Liver (tissue), 9 donors: ENCODE measurements around the gene PLA2G4B. TPM values are rescaled to one million over a fixed set of nuclear protein-coding genes. Genes with fewer than 3 reads are reported as not detected.

ENCODE experiments used
- DNase-seq: peaks from one replicate; pipeline ENCODE4 v3.0.0-alpha.2; 2017; ENCODE audit warnings: low spot score
- H3K27ac ChIP-seq, 2 donors: one replicate each; pipeline ENCODE4 v1.7.0; 2013; ENCODE audit warnings: inconsistent platforms in 2 of 2, low read length in 2 of 2, control low read depth in 1 of 2, low read depth in 1 of 2, mild to moderate bottlenecking in 1 of 2
- H3K27me3 ChIP-seq, 4 donors: one replicate each; pipeline versions ENCODE4 v1.6.1 to v1.7.0; 2013; ENCODE audit warnings: low read length in 3 of 4, inconsistent platforms in 1 of 4, mild to moderate bottlenecking in 1 of 4, moderate library complexity in 1 of 4; ENCODE audit not compliant: control insufficient read depth in 4 of 4, insufficient read depth in 4 of 4
- H3K36me3 ChIP-seq, 4 donors: one replicate each; pipeline versions ENCODE4 v1.6.1 to v1.7.0; 2013; ENCODE audit warnings: low read length in 3 of 4, mild to moderate bottlenecking in 3 of 4, low read depth in 1 of 4, moderate library complexity in 1 of 4; ENCODE audit not compliant: control insufficient read depth in 4 of 4, insufficient read depth in 3 of 4
- H3K4me1 ChIP-seq, 4 donors: one replicate each; pipeline versions ENCODE4 v1.6.1 to v1.7.0; 2013; ENCODE audit warnings: low read length in 3 of 4, mild to moderate bottlenecking in 3 of 4, moderate library complexity in 1 of 4; ENCODE audit not compliant: control insufficient read depth in 4 of 4, insufficient read depth in 4 of 4
- H3K4me3 ChIP-seq, 3 donors: one replicate each; pipeline versions ENCODE4 v1.6.1 to v1.7.0; 2013; ENCODE audit warnings: low read length in 3 of 3, control low read depth in 1 of 3, low read depth in 1 of 3, mild to moderate bottlenecking in 1 of 3
- H3K9ac ChIP-seq, 2 donors: one replicate each; pipeline ENCODE4 v1.7.0; 2013; ENCODE audit warnings: low read length in 2 of 2, mild to moderate bottlenecking in 2 of 2, moderate library complexity in 2 of 2, control low read depth in 1 of 2, low read depth in 1 of 2
- H3K9me3 ChIP-seq, 4 donors: one replicate each; pipeline versions ENCODE4 v1.6.1 to v1.7.0; 2013; ENCODE audit warnings: low read length in 3 of 4; ENCODE audit not compliant: control insufficient read depth in 4 of 4
- ATF3 ChIP-seq: IDR thresholded peaks from 2 replicates; pipeline ENCODE4 v1.6.1; 2016; ENCODE audit warnings: antibody characterized with exemption
- CTCF ChIP-seq: fragments of 150-350 bp; IDR thresholded peaks from 2 replicates; pipeline ENCODE4 v1.5.1; 2017; ENCODE audit warnings: improper control_type of control experiment, low read depth, low read length; ENCODE audit not compliant: missing input control
- EGR1 ChIP-seq, 2 donors: IDR thresholded peaks; 2 replicates each; pipeline ENCODE4 v1.6.1; 2016 to 2018; ENCODE audit warnings: antibody characterized with exemption in 2 of 2, low read depth in 2 of 2
- FOXA1 ChIP-seq: IDR thresholded peaks from 2 replicates; pipeline ENCODE4 v1.6.1; 2016; ENCODE audit warnings: antibody characterized with exemption
- FOXA2 ChIP-seq: IDR thresholded peaks from 2 replicates; pipeline ENCODE4 v1.6.1; 2016; ENCODE audit warnings: antibody characterized with exemption
- GABPA ChIP-seq, 2 donors: IDR thresholded peaks in 1 of 2; conservative IDR thresholded peaks in 1 of 2; 2 replicates each; pipeline ENCODE4 v1.6.1; 2016; ENCODE audit warnings: antibody characterized with exemption in 2 of 2, mild to moderate bottlenecking in 1 of 2, moderate library complexity in 1 of 2
- HNF4G ChIP-seq: IDR thresholded peaks from 2 replicates; pipeline ENCODE4 v1.6.1; 2016; ENCODE audit warnings: antibody characterized with exemption
- JUND ChIP-seq, 2 donors: IDR thresholded peaks; 2 replicates each; pipeline ENCODE4 v1.6.1; 2016; ENCODE audit warnings: antibody characterized with exemption in 2 of 2
- NR2F2 ChIP-seq: IDR thresholded peaks from 2 replicates; pipeline ENCODE4 v1.6.1; 2016; ENCODE audit warnings: antibody characterized with exemption
- RAD21 ChIP-seq, 2 donors: IDR thresholded peaks; 2 replicates each; pipeline ENCODE4 v1.6.1; 2016; ENCODE audit warnings: antibody characterized with exemption in 2 of 2, mild to moderate bottlenecking in 2 of 2
- REST ChIP-seq: IDR thresholded peaks from 2 replicates; pipeline ENCODE4 v1.6.1; 2016; ENCODE audit warnings: antibody characterized with exemption, mild to moderate bottlenecking
- RXRA ChIP-seq, 2 donors: IDR thresholded peaks; 2 replicates each; pipeline ENCODE4 v1.6.1; 2017 to 2018; ENCODE audit warnings: antibody characterized with exemption in 2 of 2, mild to moderate bottlenecking in 1 of 2
- SP1 ChIP-seq: IDR thresholded peaks from 2 replicates; pipeline ENCODE4 v1.6.1; 2018; ENCODE audit warnings: antibody characterized with exemption, mild to moderate bottlenecking
- TAF1 ChIP-seq: conservative IDR thresholded peaks from 2 replicates; pipeline ENCODE4 v1.6.1; 2016; ENCODE audit warnings: antibody characterized with exemption, mild to moderate bottlenecking
- YY1 ChIP-seq: IDR thresholded peaks from 2 replicates; pipeline ENCODE4 v1.6.1; 2016; ENCODE audit warnings: antibody characterized with exemption, mild to moderate bottlenecking
- ZBTB33 ChIP-seq: IDR thresholded peaks from 2 replicates; pipeline ENCODE4 v1.6.1; 2016; ENCODE audit warnings: antibody characterized with exemption
- WGBS: extraction: QIAGEN DNeasy Blood & Tissue Kit; methylation state at CpG from one replicate; pipeline ENCODE4 v1.1.7; 2013; 5-methylcytosine and 5-hydroxymethylcytosine counted together
- polyA plus RNA-seq, 2 donors: library from polyadenylated mRNA; stranded (reverse) in 1 of 2; unstranded in 1 of 2; fragments of 200-250 nt in 1 of 2; fragments of >200 nt in 1 of 2; fragmentation: Nextera tagmentation in 1 of 2; extraction: Ambion mirVana in 1 of 2; gene quantifications; one replicate each; pipeline versions ENCODE4 v1.2.1 to v1.2.3, GENCODE V29; 2013 to 2015
- total RNA-seq, 2 donors: library from RNA; depleted of rRNA; stranded (reverse); fragments of >200 nt; gene quantifications; one replicate each; pipeline ENCODE4 v1.2.3, GENCODE V29; 2014
- TF ChIP-seq, protein P1 (sequence below): IDR thresholded peaks from 2 replicates; pipeline ENCODE4 v1.6.1; 2016; ENCODE audit warnings: antibody characterized with exemption
- donor health status: healthy.
- donor health status: healthy.
- donor health status: healthy.
- donor health status: healthy.
- donor health status: healthy.

The PLA2G4B gene
- total and polyA plus RNA-seq, 4 donors = 0.33 to 3.6 (median 2.3) TPM

GRCh38 chr15:41876689-41877088 is 38.0 kb downstream of the PLA2G4B start:
- no peaks in the 10 kb centered on the region for H3K9me3 ChIP-seq
- H3K4me1 ChIP-seq = peaks cover 9 to 20% (median 18%) of the 10 kb centered on the region in 4 donors
- no peaks in the 10 kb centered on the region for H3K27me3 ChIP-seq
- TF ChIP-seq CTCF (no peak), NR2F2 (no peak), EGR1 (IDR thresholded peaks at IDR 0.05; ENCODE audit: low read depth in 2 of 2) (no peak), RXRA (IDR thresholded peaks at IDR 0.05) (no peak), FOXA1 (no peak), HNF4G (no peak), JUND (IDR thresholded peaks at IDR 0.05) (no peak)
- no peak for DNase-seq
- WGBS = 61% methylated on average over 12 of the region's 12 CpGs
- no peaks in the 10 kb centered on the region for H3K36me3 ChIP-seq
- H3K9ac ChIP-seq = no peak overlapping the region
- H3K27ac ChIP-seq = no peak overlapping the region
- H3K4me3 ChIP-seq = no peak overlapping the region

GRCh38 chr15:41877631-41878354 is 39.1 kb downstream of the PLA2G4B start:
- 94% methylated on average over 13 of the region's 13 CpGs for WGBS
- H3K27me3 ChIP-seq = no peaks in the 10 kb centered on the region
- no peak overlapping the region for H3K27ac ChIP-seq
- H3K9ac ChIP-seq = no peak overlapping the region
- H3K36me3 ChIP-seq = no peaks in the 10 kb centered on the region
- H3K4me3 ChIP-seq = no peak overlapping the region
- TF ChIP-seq JUND (IDR thresholded peaks at IDR 0.05) (no peak), RAD21 (IDR thresholded peaks at IDR 0.05) (no peak), ZBTB33 (no peak), HNF4G (no peak), NR2F2 (no peak), YY1 (no peak), FOXA2 (no peak), RXRA (IDR thresholded peaks at IDR 0.05) (no peak), EGR1 (IDR thresholded peaks at IDR 0.05; ENCODE audit: low read depth in 2 of 2) (no peak), TAF1 (no peak), REST (no peak), FOXA1 (no peak), SP1 (no peak), GABPA (IDR thresholded peaks at IDR 0.05 in 1 of 2, conservative IDR thresholded peaks at IDR 0.05 in 1 of 2) (no peak), CTCF (no peak), ATF3 (no peak)
- TF ChIP-seq, protein P1, sequence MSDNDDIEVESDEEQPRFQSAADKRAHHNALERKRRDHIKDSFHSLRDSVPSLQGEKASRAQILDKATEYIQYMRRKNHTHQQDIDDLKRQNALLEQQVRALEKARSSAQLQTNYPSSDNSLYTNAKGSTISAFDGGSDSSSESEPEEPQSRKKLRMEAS = no peak
- H3K9me3 ChIP-seq = no peaks in the 10 kb centered on the region
- no peak for DNase-seq
- H3K4me1 ChIP-seq = peaks cover 18 to 29% (median 23%) of the 10 kb centered on the region in 4 donors
